Stimulated activated CD4-positive, alpha-beta T cell treated with anti-CD3 and anti-CD28 coated beads, Interleukin-2, amount 100 ng/mL, for 48 hours (primary cell): ENCODE measurements around the gene FOXL2.
"Not testable (repeated sequence)": the region's sequence is repeated elsewhere in the genome, so short reads cannot be mapped to it uniquely, and the experiment has no call there.

Source experiments
- DNase-seq, 2 donors: peaks; one replicate each; pipeline ENCODE4 v3.0.0-alpha.2; 2020

The FOXL2 gene

DNA sequence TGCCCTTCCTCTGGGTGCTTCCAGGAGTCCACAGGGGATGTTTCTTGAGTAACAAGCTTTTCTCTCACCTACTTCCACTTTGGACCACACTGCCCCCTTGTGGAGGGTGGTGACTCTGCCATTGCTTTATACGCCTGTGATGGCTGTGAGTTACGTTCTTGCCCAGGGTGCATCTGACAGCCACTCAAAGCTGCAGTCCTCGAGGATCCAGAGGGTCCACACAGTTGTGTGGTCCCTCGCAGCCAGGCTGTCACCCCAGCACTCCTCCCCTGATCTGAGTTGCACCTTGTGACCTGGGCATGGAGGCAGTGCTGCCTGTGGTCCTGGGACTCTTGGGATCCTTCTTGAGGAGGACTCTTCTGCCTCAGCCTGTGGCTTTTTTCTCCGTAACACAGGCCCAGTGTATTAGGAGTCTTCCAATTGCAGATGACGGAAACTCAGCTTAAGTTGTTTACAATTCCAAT, 23.4 kb downstream of the FOXL2 start:
- peak; percentile 88 to 92 for DNase-seq

DNA sequence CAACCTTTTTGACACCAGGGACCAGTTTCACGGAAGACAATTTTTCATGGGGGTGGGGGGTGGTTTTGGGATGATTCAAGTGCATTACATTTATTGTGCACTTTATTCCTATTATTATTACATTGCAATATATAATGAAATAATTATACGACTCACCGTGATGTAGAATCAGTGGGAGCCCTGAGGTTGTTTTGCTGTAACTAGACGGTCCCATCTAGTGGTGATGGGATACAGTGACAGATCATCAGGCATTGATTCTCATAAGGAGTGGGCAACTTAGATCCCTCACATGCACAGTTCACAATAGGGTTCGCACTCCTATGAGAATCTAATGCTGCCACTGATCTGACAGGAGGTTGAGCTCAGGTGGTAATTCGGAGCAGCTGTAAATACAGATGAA, 24.5 kb downstream of the FOXL2 start:
- not testable (repeated sequence) for DNase-seq

DNA sequence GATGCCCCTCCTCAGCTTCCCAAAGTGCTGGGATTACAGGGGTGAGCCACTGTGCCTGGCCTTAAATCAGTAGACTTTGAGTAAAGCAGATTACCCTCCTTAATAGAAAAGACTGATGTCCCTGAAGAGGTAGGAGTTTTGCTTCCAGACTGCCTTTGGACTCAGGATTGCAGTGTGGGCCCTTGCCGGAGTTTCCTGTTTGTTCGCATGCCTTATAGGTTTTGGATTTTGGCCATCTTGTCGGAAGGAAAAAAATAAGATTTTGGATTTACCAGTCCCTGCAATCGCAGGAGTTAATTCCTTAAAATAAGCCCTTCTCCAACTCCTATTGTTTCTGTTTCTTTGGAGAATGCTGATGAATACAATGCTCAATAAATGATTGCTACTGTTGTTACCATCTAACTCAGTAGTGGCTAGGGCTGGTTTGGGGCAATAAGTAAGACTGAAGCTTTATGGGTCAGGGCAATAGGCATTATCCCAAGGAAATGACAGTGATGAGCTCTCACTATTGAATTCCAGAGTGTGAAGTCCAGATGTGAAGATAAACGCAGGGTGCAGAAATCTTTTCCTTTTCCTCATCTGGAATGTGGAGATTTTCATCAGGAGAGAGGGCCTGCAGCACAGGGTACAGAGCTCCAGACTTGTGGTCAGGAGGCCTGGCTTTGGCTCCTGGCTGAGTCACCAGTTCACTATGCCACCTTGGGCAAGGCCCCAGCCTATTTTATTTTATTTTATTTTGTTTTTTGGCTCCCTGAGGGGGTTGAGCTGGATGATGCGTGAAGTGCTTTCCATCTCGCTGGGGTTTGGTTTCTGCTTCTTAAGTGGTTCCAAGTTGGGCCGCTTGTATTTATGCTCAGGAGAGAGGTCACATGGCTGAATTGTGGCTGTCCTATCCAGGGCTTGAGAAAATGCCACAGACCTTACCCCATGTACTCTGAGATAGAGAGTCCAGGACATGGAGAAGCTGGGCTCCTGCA, 25.3 kb downstream of the FOXL2 start:
- no peak for DNase-seq

DNA sequence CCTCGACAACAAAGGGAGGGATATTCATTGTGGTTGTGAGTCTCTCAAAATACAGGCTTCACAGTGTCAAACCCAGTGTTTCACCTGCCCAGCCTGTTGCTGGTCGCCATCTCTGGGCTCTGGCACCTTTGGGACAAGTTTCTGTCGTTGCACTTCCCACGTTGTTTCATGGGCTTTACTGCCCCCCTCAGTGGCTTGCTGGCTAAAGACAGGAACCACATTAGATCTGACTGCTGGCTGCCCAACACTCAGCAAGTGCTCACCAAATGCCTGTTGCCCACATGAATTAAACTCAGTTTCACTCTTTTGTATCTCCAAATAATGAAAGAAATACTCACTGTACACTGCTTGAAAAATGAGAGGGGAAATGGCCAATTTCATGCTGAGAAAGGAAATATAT, 27.6 kb downstream of the FOXL2 start:
- DNase-seq: no peak

DNA sequence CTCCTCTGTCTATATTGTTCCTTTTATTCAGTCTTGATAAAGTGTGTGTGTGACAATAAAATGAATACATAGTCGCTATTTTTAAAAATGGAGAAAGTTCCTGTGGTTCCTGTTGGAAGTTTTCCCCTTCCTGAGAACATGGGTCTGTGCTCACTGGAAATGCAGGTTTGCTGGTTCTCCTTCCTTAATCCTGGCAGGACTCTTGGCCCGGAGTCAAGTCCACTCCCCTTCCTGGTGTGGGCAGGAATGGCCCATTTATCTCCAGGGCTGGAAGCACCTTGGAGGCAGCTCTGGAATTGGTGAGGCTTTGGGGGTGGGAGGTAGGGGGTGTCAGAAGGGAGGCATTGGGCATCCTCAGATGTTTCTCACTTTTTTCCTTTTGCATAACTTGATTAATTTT, 30.1 kb downstream of the FOXL2 start:
- DNase-seq: no peak

DNA sequence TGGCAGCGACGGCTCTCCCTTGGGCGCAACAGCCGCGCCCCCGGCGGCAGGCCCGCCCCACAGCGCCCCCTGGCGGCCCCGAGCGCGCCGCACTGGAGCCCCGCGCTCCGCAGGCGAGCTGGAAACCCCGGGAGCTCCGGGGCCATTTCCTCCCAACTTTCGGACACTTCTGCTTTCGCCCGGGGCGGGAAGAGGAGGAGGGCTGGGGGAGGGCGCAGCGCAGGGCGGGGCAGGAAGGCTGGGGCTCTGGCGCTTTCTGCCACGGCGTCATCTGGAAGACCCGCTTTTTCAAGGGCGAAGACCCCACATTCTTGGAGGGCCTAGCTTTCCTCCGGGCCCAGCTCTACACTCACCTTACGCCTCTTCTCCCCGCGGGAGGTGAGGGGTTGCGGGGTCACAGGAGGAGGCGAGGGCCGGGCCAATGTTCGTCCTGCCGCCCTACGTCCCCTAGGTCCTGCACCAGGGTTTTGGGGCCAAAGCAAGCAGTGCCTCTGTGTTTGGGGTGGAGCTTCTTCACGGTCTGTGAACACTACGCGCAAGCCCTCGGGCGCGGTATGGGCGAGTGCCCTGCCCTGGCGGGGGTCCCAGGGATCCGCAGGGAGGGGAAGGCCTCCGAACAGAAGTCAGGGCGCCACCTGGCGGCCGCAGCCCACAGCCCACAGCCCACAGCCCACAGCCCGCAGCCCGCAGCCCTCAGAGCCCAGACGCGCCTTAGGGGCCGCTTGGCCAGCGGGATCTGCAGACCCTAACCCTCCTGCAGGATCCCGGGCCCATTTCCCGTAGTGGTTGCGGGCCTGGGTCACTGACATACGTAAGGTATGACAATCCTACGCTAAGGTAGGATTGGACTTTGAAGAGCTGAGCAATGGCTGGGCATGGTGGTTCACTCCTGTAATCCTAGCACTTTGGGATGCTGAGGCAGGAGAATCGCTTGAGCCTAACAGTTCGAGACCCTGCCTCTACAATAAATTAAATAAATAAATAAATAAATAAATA, 31.1 kb downstream of the FOXL2 start:
- DNase-seq: peak; percentile 79 to 87

DNA sequence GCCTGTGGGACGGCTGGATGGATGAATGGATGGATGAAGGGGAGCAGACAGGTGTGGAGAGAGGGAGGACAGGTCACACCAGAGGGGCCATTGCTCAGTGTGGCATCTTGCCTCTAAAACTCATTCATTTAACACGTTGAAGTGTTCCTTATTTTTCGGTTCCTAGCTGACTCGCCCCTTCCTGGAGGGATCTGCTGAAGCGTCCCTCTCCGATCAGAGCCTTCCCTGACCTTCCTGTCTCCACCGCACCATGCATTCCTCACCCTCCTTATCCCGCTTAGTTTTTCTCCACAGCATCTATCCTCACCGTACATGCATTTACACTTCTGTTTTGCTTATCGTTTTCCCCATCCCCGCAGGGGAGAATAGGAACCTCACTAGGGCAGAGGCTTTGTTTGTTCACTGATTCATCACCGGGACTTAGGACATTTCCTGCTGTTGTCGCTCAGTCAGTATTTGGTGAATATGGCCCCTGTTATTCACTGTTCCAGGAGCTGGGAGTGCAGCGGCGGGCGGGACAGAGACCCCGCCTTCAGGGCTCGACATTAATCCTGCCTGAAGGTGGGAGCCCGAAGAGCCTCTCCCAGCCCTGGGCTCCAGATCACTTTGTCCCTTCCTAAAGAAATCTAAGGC, 32.0 kb downstream of the FOXL2 start:
- no peak for DNase-seq

DNA sequence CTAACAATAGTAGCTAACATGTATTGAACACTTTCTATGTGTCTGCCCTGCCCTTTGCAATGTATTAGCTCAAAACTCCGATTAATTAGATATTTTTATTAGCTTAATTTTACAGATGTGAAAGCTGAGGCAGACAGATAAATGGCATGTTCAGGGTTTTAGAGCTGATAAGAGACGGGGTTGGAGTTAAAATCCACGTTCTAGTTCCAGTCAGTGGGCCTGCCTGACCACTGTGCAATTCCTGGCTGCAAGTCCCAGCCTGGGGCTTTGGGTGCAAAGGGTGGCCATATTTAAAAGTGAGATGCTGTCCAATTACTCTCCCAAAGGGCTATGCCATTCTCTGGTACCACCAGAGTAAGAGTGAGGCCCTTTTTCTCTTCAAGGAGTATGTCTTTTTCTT, 33.2 kb downstream of the FOXL2 start:
- DNase-seq: no peak

DNA sequence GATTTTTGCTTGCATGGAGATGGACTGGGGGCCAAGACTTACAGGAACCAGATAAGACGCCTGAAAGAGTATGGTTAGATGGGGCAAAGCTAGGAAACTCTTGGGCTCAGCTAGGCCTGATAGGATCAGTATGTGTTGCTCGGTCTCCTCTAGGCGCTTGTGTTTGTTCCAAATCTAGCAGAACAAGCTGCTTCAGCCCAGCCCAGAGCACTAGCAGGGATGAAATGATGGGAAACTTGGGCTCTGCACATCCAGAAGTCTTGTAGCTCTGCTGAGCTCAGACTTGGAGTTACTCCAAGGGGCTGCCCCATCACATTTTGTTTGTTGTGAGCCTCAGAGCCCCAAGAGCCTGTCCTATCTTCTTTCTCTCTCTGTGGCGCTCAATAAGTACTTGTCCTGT, 34.7 kb downstream of the FOXL2 start:
- DNase-seq: no peak

DNA sequence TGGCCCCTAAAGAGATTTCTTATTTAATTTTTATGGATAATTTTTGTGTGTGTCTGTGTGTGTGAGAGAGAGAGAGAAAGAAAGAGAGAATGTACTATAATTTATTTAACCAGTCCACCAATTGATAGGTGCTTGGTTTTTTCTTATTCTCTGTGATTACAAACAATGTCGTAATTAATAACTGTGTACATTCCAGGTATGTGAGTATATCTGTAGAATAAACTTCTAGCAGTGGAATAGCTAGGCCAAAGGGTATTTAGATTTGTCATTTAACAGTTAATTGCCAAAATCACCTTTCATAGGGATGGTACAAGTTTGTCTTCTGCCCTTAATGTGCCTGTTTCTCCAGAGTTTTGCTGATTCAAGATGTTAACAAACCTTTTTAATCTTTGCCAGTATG, 35.3 kb downstream of the FOXL2 start:
- DNase-seq: no peak

DNA sequence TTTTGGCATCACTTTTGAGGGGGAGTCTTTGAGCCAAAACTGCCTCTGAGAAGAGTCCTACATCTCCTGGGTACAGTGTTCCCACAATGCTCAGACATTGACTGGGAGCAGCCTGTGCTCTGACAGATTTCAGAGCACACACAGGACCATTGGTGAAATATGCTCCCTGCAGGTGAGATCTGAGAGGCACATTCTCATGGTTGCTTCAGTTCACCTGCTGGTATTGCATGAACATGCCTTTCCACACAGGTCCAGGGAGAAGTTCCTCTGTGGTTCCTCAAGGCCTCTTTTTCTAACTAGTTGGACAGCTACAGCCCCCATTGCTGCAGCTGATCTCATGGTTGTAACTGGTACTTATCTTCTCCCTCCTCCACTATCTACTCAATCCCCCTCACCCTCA, 37.0 kb downstream of the FOXL2 start:
- DNase-seq: no peak

DNA sequence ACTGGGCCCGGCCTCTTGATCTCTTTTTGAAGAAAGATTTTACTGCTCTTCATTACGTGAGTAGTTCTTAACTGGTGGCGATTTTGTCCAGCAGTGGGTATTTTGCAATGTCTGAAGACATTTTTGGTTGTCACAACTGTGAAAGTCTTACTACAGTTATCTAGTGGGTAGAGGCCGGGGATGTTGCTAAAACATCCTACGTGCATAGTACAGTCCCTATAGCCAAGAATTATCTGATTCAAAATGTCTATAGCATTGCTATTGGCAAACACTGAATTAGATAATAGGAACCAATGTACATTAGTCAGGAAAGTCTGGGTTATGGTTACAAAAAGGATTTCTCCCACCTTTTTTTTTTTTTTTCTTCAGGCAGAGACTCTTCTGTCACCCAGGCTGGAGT, 38.1 kb downstream of the FOXL2 start:
- DNase-seq: no peak

DNA sequence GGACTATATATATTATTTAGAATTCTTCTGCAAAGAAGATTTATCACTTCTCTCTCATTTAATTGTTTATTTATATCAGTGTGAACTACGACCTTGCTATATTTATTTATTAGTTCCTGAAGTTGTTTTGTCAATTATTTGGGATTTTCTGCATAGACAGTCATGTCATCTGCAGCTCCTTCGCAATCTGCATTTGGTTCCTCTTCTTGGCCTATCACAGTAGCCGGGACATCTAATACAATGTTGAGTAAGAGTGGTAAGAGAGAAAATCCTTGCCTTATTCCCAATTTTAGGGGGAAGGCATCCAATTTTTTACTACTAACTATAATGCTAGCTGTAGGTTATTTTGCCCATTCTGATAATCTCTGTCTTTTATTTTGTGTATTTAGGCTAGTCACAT, 39.4 kb downstream of the FOXL2 start:
- no peak for DNase-seq

DNA sequence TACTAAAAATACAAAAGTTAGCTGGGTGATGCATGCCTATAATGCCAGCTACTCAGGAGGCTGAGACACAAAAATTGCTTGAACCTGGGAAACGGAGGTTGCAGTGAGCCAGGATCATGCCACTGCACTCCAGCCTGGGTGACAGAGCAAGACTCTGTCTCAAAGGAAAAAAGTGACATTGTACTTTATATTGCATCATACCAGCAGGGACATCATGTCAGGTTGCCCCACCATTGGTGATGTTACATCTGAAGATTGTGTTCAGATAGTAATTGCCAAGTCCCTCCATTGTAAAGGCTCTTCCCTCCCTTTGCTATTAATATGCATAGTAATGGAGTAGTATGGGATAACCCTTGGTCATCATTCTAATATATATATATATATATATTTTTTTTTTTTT, 44.8 kb downstream of the FOXL2 start:
- no peak for DNase-seq

DNA sequence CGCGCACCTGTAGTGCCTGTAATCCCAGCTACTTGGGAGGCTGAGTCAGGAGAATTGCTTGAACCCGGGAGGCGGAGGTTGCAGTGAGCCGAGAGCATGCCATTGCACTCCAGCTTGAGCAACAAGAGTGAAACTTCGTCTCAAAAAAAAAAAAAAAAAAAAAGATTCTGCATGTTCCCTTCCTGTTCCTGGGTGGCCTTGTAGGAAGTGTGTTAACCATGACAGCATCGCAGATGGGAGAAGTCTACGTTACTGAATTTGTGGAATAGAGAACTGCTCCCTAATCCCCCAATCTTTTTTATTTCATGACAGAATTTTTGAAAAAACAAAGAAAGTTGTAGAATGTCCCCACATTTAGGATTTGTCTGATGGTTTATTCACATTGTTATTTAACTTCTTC, 45.4 kb downstream of the FOXL2 start:
- DNase-seq: no peak

DNA sequence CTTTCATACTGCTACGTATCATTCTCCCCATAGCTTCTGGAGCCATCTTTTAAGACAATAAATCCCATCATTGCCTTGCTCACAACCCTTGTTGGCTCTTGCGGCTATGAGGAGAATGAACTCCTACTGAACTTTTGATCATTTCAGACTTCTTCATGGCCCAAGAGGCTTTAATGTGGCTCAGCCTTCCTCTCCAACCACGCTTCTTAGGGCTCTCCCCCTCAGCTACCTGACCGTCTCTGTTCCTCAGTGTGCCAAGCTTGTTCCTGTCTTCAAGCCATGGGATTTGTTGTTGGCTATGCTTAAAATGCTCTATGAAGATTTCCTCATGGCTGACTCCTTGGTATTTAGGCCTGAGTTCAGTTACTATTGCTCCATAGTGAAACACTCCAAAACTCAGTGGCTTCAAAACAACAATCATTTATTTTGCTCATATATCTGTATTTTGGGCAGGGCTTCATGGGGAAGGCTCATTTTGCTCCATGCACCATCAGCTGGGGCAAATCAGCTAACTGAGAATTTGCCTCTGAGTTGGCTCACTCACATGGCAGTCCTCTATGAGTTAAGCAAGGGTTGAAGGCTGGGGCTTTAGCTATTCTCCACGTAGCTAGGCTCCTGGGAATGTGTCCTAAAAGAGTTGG, 47.5 kb downstream of the FOXL2 start:
- DNase-seq: no peak

DNA sequence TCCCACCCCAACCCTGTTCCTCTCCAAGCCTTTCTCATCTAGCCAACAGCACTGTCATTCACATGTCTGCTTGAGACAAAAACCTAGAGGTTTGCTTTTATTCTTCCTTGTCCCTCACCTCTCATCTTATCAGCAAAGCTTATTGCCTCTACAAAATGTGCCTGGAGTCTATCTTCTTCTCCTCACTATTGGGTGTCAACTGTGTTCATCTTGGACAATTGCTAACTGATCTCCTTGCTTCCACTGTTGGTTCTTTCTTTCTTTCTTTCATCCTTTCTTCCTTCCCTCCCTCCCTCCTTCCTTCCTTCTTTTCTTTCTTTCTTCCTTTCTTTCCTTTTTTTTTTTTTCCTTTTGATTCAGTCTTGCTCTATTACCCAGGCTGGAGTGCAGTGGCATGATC, 48.2 kb downstream of the FOXL2 start:
- DNase-seq: no peak

DNA sequence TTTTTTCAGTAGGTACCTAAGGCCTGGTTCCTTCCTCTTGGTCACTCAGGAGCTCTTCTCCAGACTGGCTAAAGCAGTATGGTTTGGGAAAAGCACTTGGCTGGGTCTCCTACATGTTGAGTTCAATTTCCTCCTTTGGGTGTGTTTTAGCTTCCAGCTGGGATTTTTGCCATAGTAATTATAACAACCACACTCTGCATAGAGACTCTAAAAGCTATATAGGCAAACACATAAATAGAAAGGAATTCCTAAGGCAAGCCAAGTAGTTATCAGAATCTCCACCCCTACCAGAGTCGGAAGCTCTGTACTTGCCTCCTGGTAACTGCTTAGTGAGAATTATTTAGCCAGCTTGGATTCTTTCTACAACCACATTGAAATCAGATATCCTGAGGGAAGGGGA, 48.6 kb downstream of the FOXL2 start:
- no peak for DNase-seq
